SK-N-SH (cell line): ENCODE data around the gene NOL6.

Experiments
- CTCF ChIP-seq: fragments of 200-600 bp; sonication (generic); IDR thresholded peaks from 2 replicates; pipeline ENCODE4 v1.6.1; 2017; ENCODE audit warnings: antibody characterized with exemption, mild to moderate bottlenecking, moderate library complexity
- POLR2AphosphoS5 ChIP-seq: IDR thresholded peaks from 2 replicates; pipeline ENCODE4 v1.6.1; 2012; ENCODE audit warnings: low read depth, low read length
- SMC3 ChIP-seq: IDR thresholded peaks from 2 replicates; pipeline ENCODE4 v1.6.1; 2012; ENCODE audit warnings: low read depth, low read length, improper control_type of control experiment
- TF ChIP-seq, protein P1 (sequence below): fragments of 150-350 bp; IDR thresholded peaks from 2 replicates; pipeline ENCODE4 v1.6.1; 2017; ENCODE audit warnings: antibody characterized with exemption, low read length, low read depth, borderline replicate concordance

GRCh38 chr9:33419708-33420303, 53.9 kb downstream of the NOL6 start:
- no peak for TF ChIP-seq POLR2AphosphoS5
- TF ChIP-seq, protein P1, sequence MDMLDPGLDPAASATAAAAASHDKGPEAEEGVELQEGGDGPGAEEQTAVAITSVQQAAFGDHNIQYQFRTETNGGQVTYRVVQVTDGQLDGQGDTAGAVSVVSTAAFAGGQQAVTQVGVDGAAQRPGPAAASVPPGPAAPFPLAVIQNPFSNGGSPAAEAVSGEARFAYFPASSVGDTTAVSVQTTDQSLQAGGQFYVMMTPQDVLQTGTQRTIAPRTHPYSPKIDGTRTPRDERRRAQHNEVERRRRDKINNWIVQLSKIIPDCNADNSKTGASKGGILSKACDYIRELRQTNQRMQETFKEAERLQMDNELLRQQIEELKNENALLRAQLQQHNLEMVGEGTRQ: no peak
- no peak for TF ChIP-seq CTCF
- TF ChIP-seq SMC3: no peak
